ENCODE measurements around the gene DCLRE1B. TPM values are rescaled to one million over a fixed set of nuclear protein-coding genes. Genes with fewer than 3 reads are reported as not detected.

The DCLRE1B gene
- total RNA-seq, 1 donor from 2014 or later, result 7.8 TPM

DNA sequence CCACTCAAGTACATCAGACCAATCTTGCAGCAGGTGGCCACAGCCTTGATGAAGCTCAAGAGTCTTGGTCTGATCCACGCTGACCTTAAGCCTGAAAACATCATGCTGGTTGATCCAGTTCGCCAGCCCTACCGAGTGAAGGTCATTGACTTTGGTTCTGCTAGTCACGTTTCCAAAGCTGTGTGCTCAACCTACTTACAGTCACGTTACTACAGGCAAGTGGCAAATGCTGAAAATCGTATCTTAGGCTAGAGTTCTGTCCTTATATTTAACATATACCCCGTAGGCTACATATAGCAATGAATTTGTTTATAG is 36.1 kb downstream of the DCLRE1B start:
- Histone ChIP-seq H3K9me3 (ENCODE audit: insufficient read depth, low read depth, low read length) (no peaks in the 10 kb centered on the region), H3K4me3 (ENCODE audit: insufficient read depth, low read depth, low read length) (no peak overlapping the region), H3K4me1 (ENCODE audit: insufficient read depth, low read length) (no peaks in the 10 kb centered on the region), H3K4me2 (ENCODE audit: low read length) (no peak overlapping the region), H4K20me1 (ENCODE audit: insufficient read depth, low read length) (peaks cover 71% of the 10 kb centered on the region), H3K9ac (ENCODE audit: low read length) (no peak overlapping the region), H2AFZ (ENCODE audit: low read depth, low read length) (no peak overlapping the region), H3K36me3 (ENCODE audit: insufficient read depth, low read length) (peaks cover 11% of the 10 kb centered on the region), H3K27ac (ENCODE audit: low read depth, low read length) (no peak overlapping the region), H3K79me2 (ENCODE audit: insufficient read depth, low read length) (peaks cover 85% of the 10 kb centered on the region), H3K27me3 (ENCODE audit: insufficient read depth, low read length) (no peaks in the 10 kb centered on the region)
- no peak for DNase-seq (ENCODE audit: low read depth)
- no peaks in the 10 kb centered on the region for H3K27me3 Mint-ChIP-seq (ENCODE audit: low read depth, unreplicated experiment)
- FAIRE-seq, result no peak
- H3K4me3 Mint-ChIP-seq (ENCODE audit: unreplicated experiment), result no peak overlapping the region
- peaks cover 4% of the 10 kb centered on the region for H3K4me1 Mint-ChIP-seq (ENCODE audit: low read depth, unreplicated experiment)
- peaks cover 3% of the 10 kb centered on the region for H3K9me3 Mint-ChIP-seq (ENCODE audit: unreplicated experiment)
- peaks cover 14% of the 10 kb centered on the region for H3K36me3 Mint-ChIP-seq (ENCODE audit: low read depth, unreplicated experiment)
- TF ChIP-seq EZH2 (IDR thresholded peaks at IDR 0.05; ENCODE audit: insufficient read depth, low read length), result no peak
- TF ChIP-seq, protein P1, sequence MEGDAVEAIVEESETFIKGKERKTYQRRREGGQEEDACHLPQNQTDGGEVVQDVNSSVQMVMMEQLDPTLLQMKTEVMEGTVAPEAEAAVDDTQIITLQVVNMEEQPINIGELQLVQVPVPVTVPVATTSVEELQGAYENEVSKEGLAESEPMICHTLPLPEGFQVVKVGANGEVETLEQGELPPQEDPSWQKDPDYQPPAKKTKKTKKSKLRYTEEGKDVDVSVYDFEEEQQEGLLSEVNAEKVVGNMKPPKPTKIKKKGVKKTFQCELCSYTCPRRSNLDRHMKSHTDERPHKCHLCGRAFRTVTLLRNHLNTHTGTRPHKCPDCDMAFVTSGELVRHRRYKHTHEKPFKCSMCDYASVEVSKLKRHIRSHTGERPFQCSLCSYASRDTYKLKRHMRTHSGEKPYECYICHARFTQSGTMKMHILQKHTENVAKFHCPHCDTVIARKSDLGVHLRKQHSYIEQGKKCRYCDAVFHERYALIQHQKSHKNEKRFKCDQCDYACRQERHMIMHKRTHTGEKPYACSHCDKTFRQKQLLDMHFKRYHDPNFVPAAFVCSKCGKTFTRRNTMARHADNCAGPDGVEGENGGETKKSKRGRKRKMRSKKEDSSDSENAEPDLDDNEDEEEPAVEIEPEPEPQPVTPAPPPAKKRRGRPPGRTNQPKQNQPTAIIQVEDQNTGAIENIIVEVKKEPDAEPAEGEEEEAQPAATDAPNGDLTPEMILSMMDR (IDR thresholded peaks at IDR 0.05; ENCODE audit: insufficient read depth, low read depth, low read length), result no peak
- no peak overlapping the region for H3K27ac Mint-ChIP-seq (ENCODE audit: unreplicated experiment)

GRCh38 chr1:113942527-113942926 is 37.4 kb downstream of the DCLRE1B start:
- Histone ChIP-seq H3K79me2 (ENCODE audit: insufficient read depth, low read length) (peaks cover 84% of the 10 kb centered on the region), H3K4me3 (ENCODE audit: insufficient read depth, low read depth, low read length) (no peak overlapping the region), H4K20me1 (ENCODE audit: insufficient read depth, low read length) (peaks cover 71% of the 10 kb centered on the region), H3K27me3 (ENCODE audit: insufficient read depth, low read length) (no peaks in the 10 kb centered on the region), H3K4me2 (ENCODE audit: low read length) (no peak overlapping the region), H2AFZ (ENCODE audit: low read depth, low read length) (no peak overlapping the region), H3K4me1 (ENCODE audit: insufficient read depth, low read length) (peaks cover 3% of the 10 kb centered on the region), H3K9ac (ENCODE audit: low read length) (no peak overlapping the region), H3K27ac (ENCODE audit: low read depth, low read length) (no peak overlapping the region), H3K36me3 (ENCODE audit: insufficient read depth, low read length) (peaks cover 11% of the 10 kb centered on the region), H3K9me3 (ENCODE audit: insufficient read depth, low read depth, low read length) (no peaks in the 10 kb centered on the region)
- Mint-ChIP-seq H3K27ac (ENCODE audit: unreplicated experiment) (no peak overlapping the region), H3K36me3 (ENCODE audit: low read depth, unreplicated experiment) (peaks cover 14% of the 10 kb centered on the region), H3K4me3 (ENCODE audit: unreplicated experiment) (no peak overlapping the region), H3K4me1 (ENCODE audit: low read depth, unreplicated experiment) (peaks cover 7% of the 10 kb centered on the region), H3K9me3 (ENCODE audit: unreplicated experiment) (peaks cover 3% of the 10 kb centered on the region), H3K27me3 (ENCODE audit: low read depth, unreplicated experiment) (no peaks in the 10 kb centered on the region)
- TF ChIP-seq, protein P1 (IDR thresholded peaks at IDR 0.05; ENCODE audit: insufficient read depth, low read depth, low read length), result no peak
- no peak for TF ChIP-seq EZH2 (IDR thresholded peaks at IDR 0.05; ENCODE audit: insufficient read depth, low read length)
- DNase-seq (ENCODE audit: low read depth) (no peak), FAIRE-seq (no peak)

GRCh38 chr1:113943028-113943811 is 38.1 kb downstream of the DCLRE1B start:
- no peak for DNase-seq (ENCODE audit: low read depth)
- Histone ChIP-seq H3K9ac (ENCODE audit: low read length) (no peak overlapping the region), H3K9me3 (ENCODE audit: insufficient read depth, low read depth, low read length) (no peaks in the 10 kb centered on the region), H3K27ac (ENCODE audit: low read depth, low read length) (no peak overlapping the region), H4K20me1 (ENCODE audit: insufficient read depth, low read length) (peaks cover 71% of the 10 kb centered on the region), H3K36me3 (ENCODE audit: insufficient read depth, low read length) (peaks cover 11% of the 10 kb centered on the region), H3K4me3 (ENCODE audit: insufficient read depth, low read depth, low read length) (no peak overlapping the region), H3K4me1 (ENCODE audit: insufficient read depth, low read length) (peaks cover 4% of the 10 kb centered on the region), H2AFZ (ENCODE audit: low read depth, low read length) (no peak overlapping the region), H3K27me3 (ENCODE audit: insufficient read depth, low read length) (no peaks in the 10 kb centered on the region), H3K4me2 (ENCODE audit: low read length) (no peak overlapping the region), H3K79me2 (ENCODE audit: insufficient read depth, low read length) (peaks cover 84% of the 10 kb centered on the region)
- Mint-ChIP-seq H3K4me3 (ENCODE audit: unreplicated experiment) (no peak overlapping the region), H3K27me3 (ENCODE audit: low read depth, unreplicated experiment) (no peaks in the 10 kb centered on the region), H3K27ac (ENCODE audit: unreplicated experiment) (no peak overlapping the region), H3K4me1 (ENCODE audit: low read depth, unreplicated experiment) (peaks cover 9% of the 10 kb centered on the region), H3K9me3 (ENCODE audit: unreplicated experiment) (peaks cover 3% of the 10 kb centered on the region), H3K36me3 (ENCODE audit: low read depth, unreplicated experiment) (peaks cover 14% of the 10 kb centered on the region)
- TF ChIP-seq, protein P1 (IDR thresholded peaks at IDR 0.05; ENCODE audit: insufficient read depth, low read depth, low read length), result no peak
- no peak for TF ChIP-seq EZH2 (IDR thresholded peaks at IDR 0.05; ENCODE audit: insufficient read depth, low read length)
- FAIRE-seq, result no peak

Measured in astrocyte (in vitro differentiated cells and primary cell).